Activated T-cell treated with anti-CD3 and anti-CD28 coated beads, Interleukin-2, amount 50 U/mL, for 4 hours (primary cell): ENCODE results near the gene HOXA10. TPM values are rescaled to one million over a fixed set of nuclear protein-coding genes. Genes with fewer than 3 reads are reported as not detected.

Experiments used
- ATAC-seq, 2 donors: fragments of 200-7000 bp; cut with Tn5 transposase; one replicate each; pipeline ENCODE4 v1.10.0; 2021
- DNase-seq: peaks from one replicate; pipeline ENCODE4 v3.0.0-alpha.2; 2020
- H3K27me3 Mint-ChIP-seq: one replicate; pipeline ENCODE4 v1.8.0; 2021; ENCODE audit warnings: low read depth, mixed read lengths
- H3K36me3 Mint-ChIP-seq: one replicate; pipeline ENCODE4 v1.8.0; 2022; ENCODE audit warnings: mixed read lengths; ENCODE audit not compliant: insufficient read depth
- H3K4me1 Mint-ChIP-seq: one replicate; pipeline ENCODE4 v1.8.0; 2021; ENCODE audit warnings: low read depth, mixed read lengths
- H3K4me3 Mint-ChIP-seq: one replicate; pipeline ENCODE4 v1.8.0; 2021; ENCODE audit warnings: mild to moderate bottlenecking, moderate library complexity, mixed read lengths
- H3K9me3 Mint-ChIP-seq: one replicate; pipeline ENCODE4 v1.8.0; 2021; ENCODE audit warnings: mixed read lengths
- total RNA-seq, 3 donors: library from RNA; stranded (reverse); gene quantifications; one replicate each; pipeline ENCODE4 v1.2.1, GENCODE V29; 2021

HOXA10 gene
- total RNA-seq, 3 donors from 2014 or later = 0.08 to 0.14 (median 0.10) TPM

DNA sequence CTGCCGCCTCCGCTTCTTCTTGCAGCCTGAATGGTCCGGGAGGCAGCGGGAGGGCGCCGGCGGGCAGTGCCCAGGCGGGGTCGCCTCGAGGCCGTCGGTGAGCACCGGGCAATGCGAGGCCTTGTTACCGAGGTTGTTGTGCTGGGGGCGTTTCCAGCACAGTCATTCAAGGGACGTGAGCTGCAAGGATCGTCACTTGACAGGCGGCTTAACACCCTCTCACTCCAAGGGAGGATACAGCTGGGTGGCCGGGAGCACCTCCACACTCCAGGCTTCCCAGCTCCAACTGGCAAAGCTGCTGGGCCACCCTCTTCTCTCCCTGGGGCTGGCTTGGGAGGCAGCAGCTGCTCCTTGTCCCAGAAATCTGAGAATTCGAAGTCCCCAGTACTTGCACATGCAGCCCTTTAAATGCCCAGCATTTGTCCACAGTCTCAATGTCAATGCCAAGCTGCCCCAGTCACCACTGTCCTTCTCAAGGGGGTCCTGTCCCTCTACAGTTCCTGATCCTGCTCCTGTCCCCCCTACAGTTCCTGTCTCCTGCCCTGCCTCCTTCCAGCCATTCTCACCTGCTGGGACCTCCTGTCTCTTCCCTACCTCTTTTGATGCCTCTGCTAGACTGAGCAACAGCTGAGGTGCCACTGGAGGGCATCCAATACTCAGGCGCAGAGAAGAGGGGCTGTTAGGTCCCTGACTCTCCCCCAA, 15.3 kb upstream of the HOXA10 start:
- ATAC-seq (no peak), DNase-seq (no peak)
- Mint-ChIP-seq H3K9me3 (no peaks in the 10 kb centered on the region), H3K27me3 (peaks cover 91% of the 10 kb centered on the region), H3K4me1 (peaks cover 46% of the 10 kb centered on the region), H3K4me3 (peak overlapping the region; percentile 43), H3K36me3 (no peaks in the 10 kb centered on the region)

DNA sequence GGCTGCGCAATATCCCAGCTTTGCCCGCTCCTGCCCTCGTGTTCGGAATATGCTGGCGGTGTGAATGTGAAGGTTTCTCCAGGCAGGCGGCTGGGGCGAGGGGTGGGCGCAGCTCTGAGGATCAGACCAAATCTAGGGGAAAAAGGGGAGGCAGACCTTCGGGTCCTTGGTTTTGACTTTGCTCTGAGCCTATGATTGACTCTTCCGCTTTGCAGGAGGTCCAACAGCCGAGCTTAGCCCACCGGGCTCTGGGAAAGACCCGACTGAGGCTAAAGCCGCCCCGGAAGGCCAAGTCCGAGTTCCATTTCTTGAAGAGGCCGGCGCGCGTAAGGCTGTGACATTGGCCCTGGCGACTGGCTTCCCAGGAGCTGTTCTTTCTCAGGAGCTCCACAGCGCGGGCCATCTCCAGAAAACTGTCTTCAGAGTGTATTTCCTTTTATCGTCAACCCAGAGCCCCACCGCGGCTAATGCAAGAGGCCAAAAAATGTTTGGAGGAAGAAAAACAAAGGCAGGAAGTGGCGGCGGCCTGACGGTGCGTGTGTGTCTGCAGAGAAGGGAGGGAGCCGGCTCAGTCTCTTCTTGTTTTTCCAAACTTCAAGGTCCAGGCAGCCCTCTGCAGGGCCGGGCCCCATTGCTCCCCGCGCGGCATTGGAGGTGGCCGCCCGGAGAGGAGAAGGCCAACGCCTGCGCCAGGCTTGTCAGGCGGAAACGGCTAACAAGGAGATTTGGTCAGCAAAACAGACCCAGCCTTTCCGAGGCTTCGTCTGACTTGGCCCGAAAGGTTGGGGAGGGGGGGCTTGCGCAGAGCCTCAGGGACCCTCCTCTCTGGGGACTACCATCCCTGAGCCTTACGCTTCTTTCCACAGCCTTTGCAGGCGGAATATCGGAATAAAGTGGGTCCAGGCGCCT, 14.5 kb upstream of the HOXA10 start:
- Mint-ChIP-seq H3K27me3 (peaks cover 90% of the 10 kb centered on the region), H3K9me3 (no peaks in the 10 kb centered on the region), H3K36me3 (no peaks in the 10 kb centered on the region), H3K4me3 (peak overlapping the region; percentile 68), H3K4me1 (peaks cover 52% of the 10 kb centered on the region)
- ATAC-seq = no peak
- no peak for DNase-seq

DNA sequence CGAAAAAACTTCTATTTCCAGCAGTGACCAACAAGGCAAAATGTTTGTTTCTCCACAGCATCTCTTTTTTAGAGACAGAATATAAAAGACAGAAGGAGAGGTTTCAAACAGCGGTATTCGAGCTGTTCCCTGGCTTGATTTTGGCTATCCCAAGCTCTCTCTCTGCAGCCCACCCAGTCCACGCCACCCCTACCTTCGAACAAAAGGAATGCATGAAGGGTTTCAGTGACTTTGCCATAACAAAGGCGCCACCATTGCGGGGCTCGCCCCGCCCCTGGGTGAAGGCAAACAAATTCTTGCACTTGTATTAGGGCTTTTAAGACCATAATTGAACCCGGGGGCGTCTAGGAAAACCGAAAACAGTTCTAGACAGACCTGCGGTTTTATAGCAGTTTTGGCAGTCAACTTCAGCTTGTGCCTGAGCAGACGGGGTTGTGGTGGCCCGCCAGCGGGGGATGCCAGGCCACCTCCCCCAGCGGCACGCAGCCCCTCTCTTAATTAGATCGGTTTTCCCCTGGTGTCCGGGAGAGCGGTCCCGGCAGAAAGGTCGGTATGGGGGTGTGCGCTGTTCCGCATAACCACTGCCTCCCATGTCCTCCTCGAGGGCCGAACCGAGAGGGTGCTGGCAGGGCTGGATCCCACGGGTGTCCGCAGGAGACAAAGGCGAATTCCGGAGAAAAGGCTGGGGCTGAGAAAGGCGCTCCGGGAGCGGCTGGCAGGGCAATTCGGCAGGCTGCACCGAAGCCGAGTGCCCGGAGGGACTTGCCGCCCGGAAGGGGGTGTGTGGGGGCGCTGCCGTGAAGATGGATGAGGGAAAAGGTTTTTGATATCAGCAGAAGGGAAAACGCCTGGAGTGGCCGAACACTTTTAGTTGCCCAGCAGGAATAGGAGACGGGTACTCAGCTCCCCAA, 13.6 kb upstream of the HOXA10 start:
- H3K4me3 Mint-ChIP-seq = peak overlapping the region; percentile 68
- no peaks in the 10 kb centered on the region for H3K36me3 Mint-ChIP-seq
- ATAC-seq (no peak), DNase-seq (no peak)
- no peaks in the 10 kb centered on the region for H3K9me3 Mint-ChIP-seq
- H3K27me3 Mint-ChIP-seq = peaks cover 91% of the 10 kb centered on the region
- peaks cover 49% of the 10 kb centered on the region for H3K4me1 Mint-ChIP-seq

DNA sequence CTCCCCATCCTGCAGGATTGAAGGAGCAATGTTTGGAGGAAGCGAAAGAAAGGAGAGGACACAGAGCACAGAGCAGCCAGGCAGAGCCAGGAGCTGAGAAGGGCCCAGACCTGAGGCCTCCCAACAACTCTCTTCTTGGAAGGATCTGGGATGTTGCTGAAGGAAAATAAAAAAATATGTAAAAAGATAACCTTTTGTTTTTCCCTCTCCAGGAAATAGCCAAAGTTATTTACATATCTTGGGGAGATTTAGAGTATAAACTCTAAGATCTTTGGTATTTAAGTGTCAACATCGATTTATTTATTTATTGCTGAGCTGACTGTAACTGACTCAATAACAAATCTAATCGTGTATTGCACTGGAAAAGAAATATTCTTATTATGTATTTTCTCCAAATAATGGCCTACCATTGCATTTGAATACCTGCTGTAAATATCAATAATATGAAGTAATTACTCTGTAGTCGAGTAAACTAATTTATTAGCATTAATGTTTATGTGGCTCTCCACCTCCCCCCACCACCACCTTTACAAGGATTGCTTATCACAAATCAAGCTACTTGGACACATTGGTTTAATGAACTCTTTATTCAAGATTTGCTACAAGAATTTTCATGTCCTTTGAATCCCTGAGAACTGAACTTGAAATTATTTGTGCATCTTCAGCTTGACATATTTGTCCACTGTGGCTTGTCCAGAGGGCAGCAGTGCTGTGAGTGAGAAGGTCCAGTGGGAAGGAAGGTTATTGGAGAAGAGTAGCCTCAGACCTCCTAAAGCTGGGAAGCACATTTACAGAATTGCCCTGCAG, 12.8 kb upstream of the HOXA10 start:
- H3K4me3 Mint-ChIP-seq = no peak overlapping the region
- no peaks in the 10 kb centered on the region for H3K36me3 Mint-ChIP-seq
- peaks cover 46% of the 10 kb centered on the region for H3K4me1 Mint-ChIP-seq
- no peaks in the 10 kb centered on the region for H3K9me3 Mint-ChIP-seq
- peaks cover 92% of the 10 kb centered on the region for H3K27me3 Mint-ChIP-seq
- ATAC-seq (no peak), DNase-seq (no peak)

DNA sequence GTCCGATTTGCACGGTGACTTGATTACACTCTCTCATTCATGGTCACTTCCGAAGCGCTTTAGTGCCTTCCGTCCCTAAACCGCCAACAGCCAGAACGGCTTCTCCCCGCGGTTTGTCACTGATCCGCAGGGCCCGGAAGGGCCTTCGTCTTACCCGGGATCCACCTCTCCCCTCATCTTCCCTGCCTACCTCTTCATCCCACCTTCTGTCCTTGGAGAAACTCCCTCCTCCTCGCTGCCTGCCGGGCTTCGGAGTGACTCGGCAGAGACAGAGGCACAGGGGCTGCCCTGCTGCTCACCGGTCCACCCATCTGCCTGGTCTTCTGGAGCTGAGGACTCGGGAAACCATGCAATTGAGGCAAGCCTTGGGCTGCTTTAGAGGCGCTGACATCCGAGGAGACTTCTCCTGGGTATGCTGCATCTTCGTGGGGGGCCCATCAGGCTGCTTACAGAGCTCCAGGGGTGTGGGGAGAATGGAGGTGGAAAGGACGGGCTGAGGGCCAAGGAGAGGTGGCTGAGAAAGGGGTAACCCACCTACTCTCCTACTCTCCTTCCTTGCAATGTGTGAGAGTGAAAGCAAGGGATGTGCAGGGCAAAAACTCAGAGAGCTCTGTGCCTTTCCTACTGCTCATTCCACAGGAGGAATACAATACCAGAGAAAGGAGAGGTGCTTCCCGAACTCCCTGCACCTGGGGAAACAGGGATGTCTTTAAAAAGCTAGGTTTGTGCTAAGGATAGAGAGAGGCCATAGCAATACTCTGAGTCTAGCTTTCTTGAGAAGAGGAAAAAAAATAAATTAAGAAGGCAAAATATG, 11.9 kb upstream of the HOXA10 start:
- Mint-ChIP-seq H3K4me3 (peak overlapping the region; percentile 64), H3K4me1 (peaks cover 46% of the 10 kb centered on the region)

DNA sequence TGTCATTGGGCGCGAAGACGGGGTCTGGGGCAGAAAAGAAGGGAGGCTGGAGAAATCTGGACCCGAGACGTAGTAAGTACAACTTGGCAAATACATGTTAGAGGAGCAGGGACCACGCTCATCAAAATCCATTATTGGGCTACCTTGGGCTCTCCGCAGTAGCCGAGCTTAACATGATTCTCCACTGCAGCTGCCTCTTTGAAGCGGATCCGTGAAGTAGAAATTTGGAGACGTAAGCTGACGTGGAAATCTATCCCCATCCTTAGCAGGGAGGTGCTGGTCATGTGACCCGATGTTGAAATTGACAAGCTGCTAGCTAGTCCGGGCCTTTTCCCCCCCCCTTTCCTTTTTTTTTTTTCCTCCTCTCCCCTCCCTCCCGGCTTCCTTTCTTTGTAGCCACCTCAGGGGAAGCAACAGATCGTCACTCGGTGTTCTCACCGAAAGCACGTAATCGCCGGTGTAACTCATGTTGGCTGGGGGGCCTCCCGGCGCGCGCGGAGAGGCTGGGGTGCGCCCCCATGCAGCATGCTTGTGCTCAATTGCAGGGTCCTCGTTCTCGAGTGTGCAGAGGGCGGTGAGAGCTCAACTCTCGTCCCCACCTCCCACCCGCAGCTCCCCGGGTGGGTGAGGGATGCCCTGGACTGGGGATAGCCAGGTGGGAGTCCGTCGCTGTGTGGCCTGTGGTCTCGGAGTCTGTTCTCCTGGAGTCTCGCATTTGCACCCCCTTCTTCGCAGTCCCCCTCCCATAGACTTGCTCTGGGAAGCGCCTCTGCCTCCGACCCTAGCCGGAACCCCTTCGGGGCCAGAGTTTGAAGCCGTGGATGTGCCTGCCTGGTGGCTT, 11.1 kb upstream of the HOXA10 start, which contains the start of gene HOXA11:
HOXA11 (minus strand) TSS at position 220 of the 841 bp plus-strand sequence; CDS start at position 132, 88 bp downstream.
- no peaks in the 10 kb centered on the region for H3K36me3 Mint-ChIP-seq
- H3K4me1 Mint-ChIP-seq = peaks cover 46% of the 10 kb centered on the region
- no peak for DNase-seq
- no peak for ATAC-seq
- no peaks in the 10 kb centered on the region for H3K9me3 Mint-ChIP-seq
- peaks cover 87% of the 10 kb centered on the region for H3K27me3 Mint-ChIP-seq
- peak within 1 kb of the TSS; percentile 64 for H3K4me3 Mint-ChIP-seq

More for the DNA sequence above, 11.9 kb upstream of the HOXA10 start:
- no peaks in the 10 kb centered on the region for H3K9me3 Mint-ChIP-seq
- peaks cover 91% of the 10 kb centered on the region for H3K27me3 Mint-ChIP-seq
- no peaks in the 10 kb centered on the region for H3K36me3 Mint-ChIP-seq
- ATAC-seq (no peak), DNase-seq (no peak)

DNA sequence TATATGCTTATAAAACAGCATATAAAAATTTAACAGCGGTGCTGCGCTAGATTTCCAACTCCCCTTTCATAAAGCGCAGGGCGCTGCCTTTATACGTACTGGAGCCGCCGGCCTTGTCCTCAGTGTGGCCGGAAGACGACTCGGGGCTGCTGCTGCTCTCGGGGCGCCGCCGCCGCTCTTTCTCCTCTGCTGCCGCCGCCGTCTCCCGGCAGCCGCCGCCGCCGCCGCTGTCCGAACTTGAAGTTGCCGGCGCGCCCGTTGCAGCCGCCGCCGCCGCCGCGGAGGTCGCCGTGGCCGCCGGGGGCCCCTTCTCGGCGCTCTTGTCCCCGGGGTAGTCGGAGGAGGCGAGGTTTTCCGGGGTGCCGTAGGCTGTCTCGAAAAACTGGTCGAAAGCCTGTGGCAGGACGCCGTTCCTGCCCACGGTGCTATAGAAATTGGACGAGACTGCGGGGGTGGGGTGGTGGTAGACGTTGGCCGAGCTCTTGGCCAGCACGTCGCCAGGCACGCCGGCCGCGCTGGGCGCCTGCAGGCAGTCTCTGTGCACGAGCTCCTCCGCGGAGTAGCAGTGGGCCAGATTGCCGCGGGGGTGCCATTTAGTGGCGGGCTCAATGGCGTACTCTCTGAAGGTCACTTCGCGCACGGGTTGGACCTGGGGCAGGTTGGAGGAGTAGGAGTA, 10.4 kb upstream of the HOXA10 start:
- Mint-ChIP-seq H3K36me3 (no peaks in the 10 kb centered on the region), H3K4me3 (peak overlapping the region; percentile 64), H3K9me3 (no peaks in the 10 kb centered on the region), H3K27me3 (peaks cover 84% of the 10 kb centered on the region), H3K4me1 (peaks cover 47% of the 10 kb centered on the region)
- no peak for DNase-seq
- ATAC-seq = no peak

DNA sequence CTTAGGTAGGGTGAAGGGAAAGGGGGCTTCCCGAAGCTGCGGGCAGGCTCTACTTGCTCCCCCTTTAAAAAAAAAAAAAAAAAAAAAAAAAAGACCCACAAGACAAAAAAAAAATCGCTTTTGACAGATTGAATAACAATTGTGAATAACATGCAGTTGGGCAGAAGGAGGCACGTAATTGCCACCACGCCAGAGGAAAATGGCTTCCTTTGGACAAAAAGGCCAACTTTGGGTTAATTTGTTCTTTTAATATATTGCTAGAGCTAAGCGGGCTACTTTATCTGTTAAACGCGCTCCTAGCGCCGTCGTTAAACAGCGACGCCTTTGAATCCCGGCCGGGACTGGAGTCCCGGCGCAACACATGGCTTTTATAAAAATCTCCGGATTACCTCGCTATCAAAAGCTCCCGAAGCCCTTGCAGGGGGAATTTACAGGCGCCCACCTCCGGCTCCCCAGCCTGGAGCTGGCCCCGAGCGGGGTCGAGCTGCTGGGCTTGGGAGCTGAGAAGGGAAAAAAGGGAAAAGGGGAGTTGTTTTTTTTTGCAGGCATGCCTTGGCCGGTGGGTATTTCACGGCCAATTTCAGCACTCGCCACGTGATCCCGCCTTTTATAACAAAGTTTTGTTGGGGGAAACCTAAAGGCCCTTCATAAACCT, 9.7 kb upstream of the HOXA10 start:
- Mint-ChIP-seq H3K36me3 (no peaks in the 10 kb centered on the region), H3K4me3 (peak overlapping the region; percentile 61), H3K9me3 (no peaks in the 10 kb centered on the region), H3K4me1 (peaks cover 44% of the 10 kb centered on the region), H3K27me3 (peaks cover 85% of the 10 kb centered on the region)
- ATAC-seq (no peak), DNase-seq (no peak)

DNA sequence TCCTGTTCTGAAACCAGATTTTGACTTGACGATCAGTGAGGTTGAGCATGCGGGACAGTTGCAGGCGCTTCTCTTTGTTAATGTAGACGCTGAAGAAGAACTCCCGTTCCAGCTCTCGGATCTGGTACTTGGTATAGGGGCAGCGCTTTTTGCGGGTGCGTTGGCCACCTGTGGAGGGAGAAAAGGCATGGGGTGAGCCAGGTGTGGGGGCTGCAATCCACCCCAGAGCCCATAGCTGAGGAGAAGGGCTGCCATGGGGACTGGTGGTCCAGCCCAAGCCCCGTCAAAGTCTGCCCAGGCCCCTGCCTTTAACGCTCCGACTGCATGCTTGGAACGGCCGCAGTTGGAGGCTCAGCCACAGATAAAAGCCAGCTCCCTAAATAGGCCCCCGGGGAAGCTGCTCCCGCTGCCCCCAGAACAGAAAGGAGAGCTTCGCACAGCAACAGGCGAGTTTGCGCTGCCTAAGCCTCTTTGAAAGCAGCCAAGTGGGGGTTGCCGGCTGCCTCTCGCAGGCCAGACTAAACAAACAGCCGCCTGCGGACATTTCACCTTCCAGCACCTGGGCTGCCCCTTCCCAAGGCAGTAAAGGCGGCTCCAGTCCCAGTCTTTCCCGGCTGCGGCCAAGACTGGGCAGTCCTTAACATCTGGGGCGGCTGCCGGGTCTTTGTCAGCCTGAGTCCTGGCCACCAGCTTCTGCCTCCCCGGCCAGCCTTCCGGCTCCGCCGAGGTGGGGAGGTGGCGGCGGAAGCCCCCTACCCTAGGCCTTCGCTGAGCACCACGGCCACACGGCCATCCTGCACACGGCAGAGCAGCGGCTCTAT, 9.0 kb upstream of the HOXA10 start:
- no peaks in the 10 kb centered on the region for H3K9me3 Mint-ChIP-seq

DNA sequence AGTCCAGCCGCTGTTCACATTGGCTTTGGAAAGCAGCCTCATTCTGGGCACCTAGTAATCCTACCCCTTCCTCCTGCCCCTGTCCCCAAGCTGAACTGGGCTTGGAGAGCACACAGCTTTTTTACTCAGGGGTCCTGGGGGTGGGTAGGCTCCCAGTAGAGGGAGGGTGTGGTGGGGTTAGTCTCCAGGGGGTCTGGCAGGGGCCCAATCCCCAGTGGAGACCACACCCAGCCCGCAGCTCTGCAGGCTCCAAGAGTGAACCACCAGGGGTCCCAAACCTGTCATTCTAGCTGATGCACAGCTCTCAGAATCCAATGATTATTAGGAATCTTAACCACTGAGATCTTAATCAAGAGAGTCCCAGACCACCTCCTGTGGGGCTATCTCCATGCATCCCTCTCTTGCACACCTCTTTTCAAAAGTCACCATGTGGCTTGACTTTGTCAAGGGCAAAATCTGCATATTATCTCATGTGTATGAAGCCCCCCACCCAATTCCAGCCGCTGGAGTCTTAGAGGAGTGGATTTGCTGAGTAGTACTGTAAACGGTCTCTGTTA, 8.2 kb upstream of the HOXA10 start:
- H3K9me3 Mint-ChIP-seq = no peaks in the 10 kb centered on the region
- H3K4me1 Mint-ChIP-seq = peaks cover 30% of the 10 kb centered on the region
- peaks cover 82% of the 10 kb centered on the region for H3K27me3 Mint-ChIP-seq
- H3K36me3 Mint-ChIP-seq = no peaks in the 10 kb centered on the region
- ATAC-seq = no peak
- no peak for DNase-seq
- H3K4me3 Mint-ChIP-seq = no peak overlapping the region

More for the DNA sequence above, 9.0 kb upstream of the HOXA10 start:
- no peak overlapping the region for H3K4me3 Mint-ChIP-seq
- no peaks in the 10 kb centered on the region for H3K36me3 Mint-ChIP-seq
- H3K27me3 Mint-ChIP-seq = peaks cover 82% of the 10 kb centered on the region
- DNase-seq (no peak), ATAC-seq (no peak)
- H3K4me1 Mint-ChIP-seq = peaks cover 37% of the 10 kb centered on the region
